ENCODE results near the gene KLK2.

GRCh38 chr19:50837300-50837699, 35.9 kb upstream of the KLK2 start:
- TF ChIP-seq CTCF (IDR thresholded peaks at IDR 0.05) (no peak), POLR2A (IDR thresholded peaks at IDR 0.05) (no peak)

Data from right lobe of liver (tissue), 4 donors.